H9 (cell line): ENCODE data around the gene NAIF1. TPM values are rescaled to one million over a fixed set of nuclear protein-coding genes. Genes with fewer than 3 reads are reported as not detected.

ENCODE experiments used
- DNase-seq: peaks from one replicate; pipeline ENCODE4 v3.0.0-alpha.2; 2017
- H2AFZ ChIP-seq: one replicate; pipeline ENCODE4 v1.6.1; 2013; ENCODE audit warnings: mild to moderate bottlenecking, low read length, control low read depth, moderate library complexity
- H2AK5ac ChIP-seq: 2 replicates; pipeline ENCODE4 v1.6.1; 2013; ENCODE audit warnings: low read length, control low read depth, mixed read lengths; ENCODE audit not compliant: insufficient read length
- H2BK120ac ChIP-seq: one replicate; pipeline ENCODE4 v1.6.1; 2013; ENCODE audit warnings: low read depth, mild to moderate bottlenecking, low read length, control low read depth, inconsistent platforms; ENCODE audit not compliant: poor library complexity, severe bottlenecking
- H2BK12ac ChIP-seq: 2 replicates; pipeline ENCODE4 v1.6.1; 2013; ENCODE audit warnings: low read length, control low read depth, mixed read lengths, low read depth; ENCODE audit not compliant: insufficient read length
- H2BK15ac ChIP-seq: 2 replicates; pipeline ENCODE4 v1.6.1; 2013; ENCODE audit warnings: low read depth, low read length, control low read depth
- H2BK20ac ChIP-seq: one replicate; pipeline ENCODE4 v1.6.1; 2013; ENCODE audit warnings: low read depth, mild to moderate bottlenecking, low read length, control low read depth, inconsistent platforms; ENCODE audit not compliant: poor library complexity, severe bottlenecking
- H2BK5ac ChIP-seq: 2 replicates; pipeline ENCODE4 v1.6.1; 2013; ENCODE audit warnings: low read length, control low read depth, mixed read lengths; ENCODE audit not compliant: insufficient read length
- H3K14ac ChIP-seq: 2 replicates; pipeline ENCODE4 v1.6.1; 2013; ENCODE audit warnings: low read length, control low read depth; ENCODE audit not compliant: insufficient read depth
- H3K18ac ChIP-seq: 2 replicates; pipeline ENCODE4 v1.6.1; 2013; ENCODE audit warnings: low read depth, mild to moderate bottlenecking, mixed read lengths, low read length, control low read depth; ENCODE audit not compliant: insufficient read length
- H3K23ac ChIP-seq: 2 replicates; pipeline ENCODE4 v1.6.1; 2013; ENCODE audit warnings: low read length, control low read depth, mixed read lengths, low read depth; ENCODE audit not compliant: insufficient read length
- H3K23me2 ChIP-seq: 2 replicates; pipeline ENCODE4 v1.6.1; 2013; ENCODE audit warnings: low read depth, mild to moderate bottlenecking, mixed read lengths, low read length, control low read depth; ENCODE audit not compliant: insufficient read length, poor library complexity, severe bottlenecking
- H3K27ac ChIP-seq: 2 replicates; pipeline ENCODE4 v1.5.1; 2013; ENCODE audit warnings: low read length, control low read depth, mixed read lengths, low read depth; ENCODE audit not compliant: insufficient read length
- H3K27me3 ChIP-seq: 2 replicates; pipeline ENCODE4 v1.6.1; 2013; ENCODE audit warnings: low read length, control low read depth, inconsistent platforms; ENCODE audit not compliant: insufficient read depth
- H3K4ac ChIP-seq: 2 replicates; pipeline ENCODE4 v1.6.1; 2013; ENCODE audit warnings: low read depth, mild to moderate bottlenecking, control low read depth, inconsistent platforms, low read length, moderate library complexity
- H3K4me1 ChIP-seq: 2 replicates; pipeline ENCODE4 v1.6.1; 2013; ENCODE audit warnings: low read length, control low read depth, inconsistent platforms; ENCODE audit not compliant: insufficient read depth
- H3K4me2 ChIP-seq: 2 replicates; pipeline ENCODE4 v1.6.1; 2013; ENCODE audit warnings: low read length, control low read depth, mixed read lengths; ENCODE audit not compliant: insufficient read length, insufficient read depth
- H3K56ac ChIP-seq: 2 replicates; pipeline ENCODE4 v1.6.1; 2013; ENCODE audit warnings: low read depth, mild to moderate bottlenecking, mixed read lengths, low read length, control low read depth; ENCODE audit not compliant: insufficient read length
- H3K79me1 ChIP-seq: 2 replicates; pipeline ENCODE4 v1.6.1; 2013; ENCODE audit warnings: low read depth, mild to moderate bottlenecking, moderate library complexity, low read length, control low read depth, inconsistent platforms; ENCODE audit not compliant: insufficient read depth, poor library complexity, severe bottlenecking
- H3K79me2 ChIP-seq: 2 replicates; pipeline ENCODE4 v1.6.1; 2013; ENCODE audit warnings: low read length, control low read depth, inconsistent platforms; ENCODE audit not compliant: insufficient read depth
- H3K9ac ChIP-seq: 2 replicates; pipeline ENCODE4 v1.6.1; 2013; ENCODE audit warnings: low read length, control low read depth, mixed read lengths; ENCODE audit not compliant: insufficient read length; ENCODE audit errors: extremely low read depth
- H3K9me3 ChIP-seq: one replicate; pipeline ENCODE4 v1.6.1; 2013; ENCODE audit warnings: low read depth, low read length, inconsistent platforms; ENCODE audit not compliant: control insufficient read depth
- H3T11ph ChIP-seq: one replicate; pipeline ENCODE4 v1.6.1; 2013; ENCODE audit warnings: mild to moderate bottlenecking, low read length, control low read depth, inconsistent platforms
- H4K20me1 ChIP-seq: one replicate; pipeline ENCODE4 v1.6.1; 2013; ENCODE audit not compliant: control insufficient read depth, insufficient read length, insufficient read depth
- H4K5ac ChIP-seq: 2 replicates; pipeline ENCODE4 v1.6.1; 2013; ENCODE audit warnings: low read depth, mild to moderate bottlenecking, mixed read lengths, low read length, control low read depth; ENCODE audit not compliant: insufficient read length
- H4K8ac ChIP-seq: replicated peaks from 2 replicates; pipeline ENCODE4 v1.6.1; 2013; ENCODE audit warnings: low read length, control low read depth, mixed read lengths, low read depth; ENCODE audit not compliant: insufficient read length
- H4K91ac ChIP-seq: 2 replicates; pipeline ENCODE4 v1.6.1; 2013; ENCODE audit warnings: low read depth, mild to moderate bottlenecking, moderate library complexity, mixed read lengths, low read length, control low read depth; ENCODE audit not compliant: insufficient read length
- H3K27ac Mint-ChIP-seq, 3 experiments: 2 replicates in 2 of 3; 3 replicates in 1 of 3; pipeline ENCODE4 v1.8.0; 2020 to 2021; ENCODE audit warnings: mixed read lengths in 3 of 3, mild to moderate bottlenecking in 1 of 3, moderate library complexity in 1 of 3
- H3K27me3 Mint-ChIP-seq: 2 replicates; pipeline ENCODE4 v1.8.0; 2021; ENCODE audit warnings: low read depth, mild to moderate bottlenecking, moderate library complexity, mixed read lengths
- H3K36me3 Mint-ChIP-seq, 3 experiments: 2 replicates in 2 of 3; 3 replicates in 1 of 3; pipeline ENCODE4 v1.8.0; 2020 to 2021; ENCODE audit warnings: low read depth in 3 of 3, mixed read lengths in 3 of 3; ENCODE audit not compliant: insufficient read depth in 1 of 3
- H3K4me1 Mint-ChIP-seq, 2 experiments: 2 replicates each; pipeline ENCODE4 v1.8.0; 2020; ENCODE audit warnings: mixed read lengths in 2 of 2
- H3K4me3 Mint-ChIP-seq, 2 experiments: 2 replicates in 1 of 2; 3 replicates in 1 of 2; pipeline ENCODE4 v1.8.0; 2020 to 2021; ENCODE audit warnings: mild to moderate bottlenecking in 2 of 2, mixed read lengths in 2 of 2, moderate library complexity in 1 of 2
- H3K9me3 Mint-ChIP-seq, 2 experiments: 2 replicates in 1 of 2; 3 replicates in 1 of 2; pipeline ENCODE4 v1.8.0; 2020; ENCODE audit warnings: mild to moderate bottlenecking in 2 of 2, mixed read lengths in 2 of 2, moderate library complexity in 1 of 2
- CTCF ChIP-seq: fragments of 200-600 bp; sonication (generic); conservative IDR thresholded peaks from 3 replicates; pipeline ENCODE4 v1.8.0; 2021; ENCODE audit warnings: antibody characterized with exemption, mild to moderate bottlenecking
- WGBS: extraction: QIAGEN DNeasy Blood & Tissue Kit; methylation state at CpG from one replicate; pipeline ENCODE4 v1.1.7; 2013; ENCODE audit warnings: missing lambda C conversion rate, low lambda C conversion rate, mixed read lengths; ENCODE audit not compliant: insufficient read length; ENCODE audit errors: extremely low coverage; 5-methylcytosine and 5-hydroxymethylcytosine counted together
- total RNA-seq: library from RNA; stranded (reverse); gene quantifications from 2 replicates; pipeline ENCODE4 v1.2.1, GENCODE V29; 2021

Gene NAIF1
- total RNA-seq, 1 experiment from 2014 or later, result 6.3 TPM

DNA sequence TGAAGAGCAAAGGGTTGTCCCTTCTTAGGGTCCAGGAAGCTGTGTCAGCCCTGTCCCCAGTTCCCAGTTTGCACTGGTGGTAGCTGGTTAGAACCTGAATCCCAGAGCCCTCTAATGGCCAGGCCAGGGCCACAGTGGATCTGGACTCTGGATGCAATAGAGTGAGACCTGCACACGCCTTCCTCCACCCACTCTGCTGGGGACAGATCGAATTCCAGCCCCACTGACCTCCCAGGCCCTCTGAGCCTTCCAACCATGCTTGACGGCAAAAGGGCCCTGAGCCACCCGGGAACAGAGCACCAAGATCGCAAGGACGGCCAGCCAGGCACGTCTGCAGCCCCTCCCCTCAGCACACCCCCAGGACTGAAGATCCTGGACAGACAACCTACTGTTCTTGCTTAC lies 23.7 kb downstream of the NAIF1 start:
- Histone ChIP-seq H2AK5ac (no peak overlapping the region), H3K23ac (no peak overlapping the region), H2BK20ac (no peak overlapping the region), H3K4me1 (no peaks in the 10 kb centered on the region), H3K79me1 (no peaks in the 10 kb centered on the region), H4K5ac (no peak overlapping the region), H3K4me2 (no peak overlapping the region), H3K9me3 (no peaks in the 10 kb centered on the region), H2BK15ac (0 out of 2 replicates have a peak overlapping the region, but pooled peaks have one; percentile 42), H3K79me2 (no peaks in the 10 kb centered on the region), H3K27ac (no peak overlapping the region), H3K4ac (no peak overlapping the region), H4K91ac (no peak overlapping the region), H3K27me3 (no peaks in the 10 kb centered on the region), H4K8ac (no peak overlapping the region), H3K9ac (no peak overlapping the region), H2BK12ac (no peak overlapping the region), H3K56ac (no peak overlapping the region), H3K14ac (peak overlapping the region; percentile 56), H3K18ac (no peak overlapping the region), H4K20me1 (no peaks in the 10 kb centered on the region), H2BK120ac (no peak overlapping the region), H2AFZ (no peak overlapping the region), H3K23me2 (no peaks in the 10 kb centered on the region), H3T11ph (no peak overlapping the region), H2BK5ac (no peak overlapping the region)
- Mint-ChIP-seq H3K27me3 (peaks cover 1% of the 10 kb centered on the region; the same call in 1 of the 2 replicates), H3K9me3 (no peaks in the 10 kb centered on the region; a peak in 1 of 5 replicates), H3K4me3 (no peak overlapping the region), H3K36me3 (no peaks in the 10 kb centered on the region), H3K4me1 (peaks cover 0 to 11% of the 10 kb centered on the region in 2 experiments; a peak in 3 of 4 replicates), H3K27ac (peak overlapping the region in 2 of 3 experiments; percentile 59 to 66; a peak in 3 of 7 replicates)
- no peak for DNase-seq
- TF ChIP-seq CTCF, result no peak
- WGBS, result no CpG with 5 or more reads among the region's 7 CpGs
